Measurements from ENCODE around the gene RGS3.
"Not testable (repeated sequence)": the region's sequence is repeated elsewhere in the genome, so short reads cannot be mapped to it uniquely, and the experiment has no call there.

Gene RGS3

DNA sequence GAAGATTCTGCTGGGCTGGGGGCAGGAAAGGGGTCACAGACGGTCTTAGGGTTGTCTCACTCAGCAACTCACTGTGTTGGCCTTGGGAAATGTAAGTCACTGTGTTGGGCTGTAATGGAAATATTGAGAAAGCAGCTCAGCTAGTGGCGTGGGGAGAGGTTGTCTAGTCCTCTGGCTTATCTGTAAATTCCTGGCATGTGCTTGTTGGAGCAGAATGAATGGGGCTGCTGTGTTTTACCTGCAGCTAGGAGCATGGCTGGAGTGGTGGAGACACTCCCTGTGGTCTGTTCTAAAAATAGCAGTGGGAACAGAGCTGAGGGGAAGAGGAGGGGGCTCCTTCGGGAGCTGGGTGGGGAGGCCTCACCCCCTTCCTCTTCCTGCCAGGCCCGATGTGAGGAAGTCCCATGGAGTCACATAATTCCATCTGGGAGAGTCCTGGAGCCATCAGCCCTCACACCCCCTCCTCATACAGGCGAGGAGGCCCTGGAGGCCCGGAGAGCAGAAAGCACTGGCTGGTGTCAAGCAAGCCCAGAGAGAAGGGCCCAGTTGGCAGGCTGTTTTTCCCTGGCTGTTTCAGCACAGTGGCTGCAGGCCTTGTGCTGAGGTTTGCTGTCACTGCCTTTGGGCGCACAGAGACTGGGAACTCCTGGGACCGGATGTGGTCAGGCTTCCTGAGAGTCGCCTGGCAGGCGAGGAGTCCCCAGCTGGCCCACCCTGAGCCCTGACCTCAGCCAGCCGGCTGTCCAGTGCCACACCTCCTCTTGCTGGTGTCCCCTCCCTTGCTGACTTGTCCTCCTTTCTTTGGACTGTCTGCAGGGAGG, 84.9 kb downstream of the RGS3 start:
- no peak for DNase-seq (ENCODE audit: low spot score)

DNA sequence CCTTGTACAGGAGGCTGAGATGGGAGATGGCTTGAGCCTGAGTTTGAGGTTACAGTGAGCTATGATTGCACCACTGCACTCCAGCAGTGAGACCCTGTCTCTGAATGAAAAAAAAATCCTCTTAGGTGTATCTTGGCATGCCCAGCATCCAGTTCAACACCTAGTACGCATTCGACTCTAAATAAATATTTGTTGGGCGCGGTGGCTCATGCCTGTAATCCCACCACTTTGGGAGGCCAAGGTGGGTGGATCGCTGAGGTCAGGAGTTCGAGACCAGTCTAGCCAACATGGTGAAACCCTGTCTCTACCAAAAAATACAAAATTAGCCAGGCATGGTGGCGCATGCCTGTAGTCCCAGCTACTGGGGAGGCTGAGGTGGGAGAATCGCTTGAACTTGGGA, 86.4 kb downstream of the RGS3 start:
- not testable (repeated sequence) for DNase-seq (ENCODE audit: low spot score)

DNA sequence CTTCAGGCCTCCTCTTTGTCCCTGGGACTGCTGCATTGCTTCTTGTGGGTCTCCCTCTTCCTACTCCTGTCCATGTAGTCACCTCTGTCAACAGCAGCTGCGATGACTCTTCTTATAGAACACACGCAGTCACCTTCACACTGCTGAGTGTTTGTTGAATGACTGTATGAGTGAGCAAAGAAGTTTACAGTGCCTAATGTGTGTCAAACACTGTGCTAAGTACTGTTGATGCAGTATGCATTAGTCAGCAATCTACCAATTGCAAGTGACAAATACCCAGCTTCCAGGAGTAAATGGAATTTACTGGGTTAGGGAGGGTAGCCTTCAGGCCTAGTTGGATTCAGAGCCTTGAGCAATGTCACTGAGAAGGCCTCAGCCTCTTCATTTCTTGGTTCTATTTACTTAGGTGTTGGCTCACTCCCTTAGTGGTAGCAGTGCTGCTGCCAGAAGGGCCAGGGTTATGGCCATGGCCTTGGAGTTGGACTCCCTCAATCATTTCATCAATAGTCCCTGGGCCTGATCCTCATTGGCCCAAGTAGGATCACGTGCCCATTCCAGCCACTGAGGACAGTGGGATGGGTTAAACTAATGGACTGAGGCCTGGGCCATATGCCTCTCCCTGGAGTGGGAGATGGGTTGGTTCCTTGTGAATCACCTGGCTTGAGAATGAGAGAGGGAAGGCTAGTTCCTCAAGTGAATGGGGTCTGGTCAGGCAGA, 93.5 kb downstream of the RGS3 start:
- no peak for DNase-seq (ENCODE audit: low spot score)

DNA sequence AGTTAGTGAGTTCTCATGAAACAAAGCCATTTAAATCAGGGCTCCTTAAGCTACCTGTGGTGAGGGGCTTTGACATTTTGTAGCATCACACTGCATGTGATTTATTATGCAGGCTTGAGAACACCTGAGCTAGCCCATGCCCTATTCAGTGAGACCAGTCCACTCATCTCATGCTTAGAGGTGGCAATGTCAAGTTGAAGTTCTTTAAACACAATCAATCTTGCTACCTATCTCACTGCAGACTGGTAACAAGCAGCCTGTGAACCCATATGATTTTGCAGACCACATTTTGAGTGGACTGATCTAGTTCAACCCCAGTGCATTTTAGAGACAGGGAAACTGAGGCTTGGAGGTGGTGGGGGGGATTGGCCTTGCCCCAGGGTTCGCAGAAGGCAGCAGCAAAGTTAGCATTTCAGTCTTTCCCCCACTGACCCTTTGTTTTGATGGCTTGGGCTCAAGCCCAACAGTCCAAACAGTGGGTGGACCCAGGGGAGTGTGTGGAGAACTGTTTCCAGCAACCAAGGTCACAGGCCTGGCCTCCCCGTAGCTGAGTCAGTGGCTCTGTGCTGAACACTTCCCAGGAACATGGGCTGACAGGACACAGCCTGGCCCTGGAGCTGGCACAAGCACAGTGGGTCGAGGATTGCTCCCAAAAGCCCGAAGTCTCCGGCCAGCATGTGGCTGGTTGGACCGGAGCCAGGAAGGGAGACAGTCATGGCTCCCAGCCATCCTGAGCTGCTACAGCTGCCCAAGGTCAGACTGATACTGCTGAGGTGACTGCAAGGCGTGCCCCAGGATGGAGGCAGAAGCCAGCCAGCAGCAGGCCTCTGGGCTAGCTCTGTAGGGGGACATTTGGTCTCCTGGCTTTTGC, 95.3 kb downstream of the RGS3 start:
- DNase-seq (ENCODE audit: low spot score), result no peak

DNA sequence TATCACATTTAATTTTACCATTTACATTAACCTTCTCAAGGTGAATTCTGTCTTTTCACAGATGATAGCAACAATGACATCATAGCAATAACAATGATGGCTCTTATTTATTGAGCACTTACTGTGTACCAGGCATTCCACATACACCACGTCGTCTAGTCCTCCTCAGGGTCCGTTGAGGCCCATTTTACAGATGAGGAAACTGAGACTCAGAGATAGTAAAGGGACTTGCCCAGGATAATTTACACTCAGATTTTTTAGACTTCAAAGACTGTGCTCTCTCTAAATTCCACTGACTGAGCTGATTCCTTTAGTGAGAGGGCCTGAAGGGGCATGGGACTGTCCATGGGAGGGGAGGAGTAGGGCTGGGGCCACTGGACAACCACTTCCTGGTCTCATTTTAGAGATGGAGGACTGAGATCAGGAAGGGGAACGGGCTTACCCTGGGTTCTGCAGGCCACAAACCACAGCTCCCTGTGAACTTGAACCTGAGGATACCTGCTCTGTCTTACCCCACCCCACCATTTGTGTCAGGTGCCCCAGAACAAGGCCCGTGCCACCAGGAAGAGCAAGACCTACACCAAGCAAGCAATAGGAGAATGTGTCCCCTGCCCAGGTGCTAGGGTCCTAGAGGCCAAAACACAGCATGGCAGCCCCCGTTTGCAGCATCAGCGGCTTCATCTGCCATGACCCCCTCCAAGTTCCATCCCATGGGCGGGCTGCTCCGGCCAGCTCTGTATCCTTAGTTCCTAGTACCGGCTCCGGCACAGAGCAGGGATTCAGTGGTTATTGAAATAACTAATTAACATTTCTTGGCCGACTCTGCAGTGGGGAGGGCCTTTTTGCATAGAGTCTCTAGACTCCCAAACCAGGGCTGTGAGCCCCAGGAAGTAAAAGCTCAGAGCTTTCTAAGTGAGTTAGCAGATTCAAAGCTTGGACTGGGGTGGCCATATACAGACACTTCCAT, 96.6 kb downstream of the RGS3 start:
- no peak for DNase-seq (ENCODE audit: low spot score)

DNA sequence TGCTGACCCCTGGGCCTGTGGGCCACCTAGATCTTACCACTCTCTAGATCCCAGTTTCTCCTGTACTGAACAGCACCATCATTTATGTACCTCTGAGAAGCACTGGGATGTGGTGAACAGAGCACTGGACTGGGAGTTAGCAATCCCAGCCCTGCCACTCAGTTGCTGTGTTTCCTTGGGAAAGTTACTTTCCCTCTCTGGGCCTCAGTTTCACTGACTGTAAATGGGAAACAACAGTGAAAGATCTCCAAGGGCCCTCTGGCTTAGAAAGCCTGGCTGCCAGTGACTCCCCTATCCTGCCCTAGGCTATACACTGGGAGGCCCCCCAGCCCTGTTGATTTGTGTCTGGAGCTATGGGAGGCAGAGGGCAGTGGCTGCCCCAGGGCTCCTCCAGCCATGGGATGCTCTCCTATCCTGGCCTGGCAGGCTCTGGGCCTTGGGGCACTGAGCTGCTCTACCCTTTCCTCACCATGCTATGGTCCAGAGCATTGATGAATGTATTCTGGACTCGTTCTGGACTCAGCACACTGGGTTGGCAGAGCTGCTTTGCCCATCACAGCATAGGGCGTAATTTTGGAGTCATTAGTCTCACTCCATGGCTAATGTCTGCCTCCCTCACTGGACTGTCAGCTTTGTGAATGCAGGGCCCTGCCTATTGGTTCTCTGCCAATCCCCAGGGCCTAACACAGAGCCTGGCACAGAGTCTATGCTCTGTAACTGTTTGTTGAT, 99.3 kb downstream of the RGS3 start:
- DNase-seq (ENCODE audit: low spot score), result no peak

DNA sequence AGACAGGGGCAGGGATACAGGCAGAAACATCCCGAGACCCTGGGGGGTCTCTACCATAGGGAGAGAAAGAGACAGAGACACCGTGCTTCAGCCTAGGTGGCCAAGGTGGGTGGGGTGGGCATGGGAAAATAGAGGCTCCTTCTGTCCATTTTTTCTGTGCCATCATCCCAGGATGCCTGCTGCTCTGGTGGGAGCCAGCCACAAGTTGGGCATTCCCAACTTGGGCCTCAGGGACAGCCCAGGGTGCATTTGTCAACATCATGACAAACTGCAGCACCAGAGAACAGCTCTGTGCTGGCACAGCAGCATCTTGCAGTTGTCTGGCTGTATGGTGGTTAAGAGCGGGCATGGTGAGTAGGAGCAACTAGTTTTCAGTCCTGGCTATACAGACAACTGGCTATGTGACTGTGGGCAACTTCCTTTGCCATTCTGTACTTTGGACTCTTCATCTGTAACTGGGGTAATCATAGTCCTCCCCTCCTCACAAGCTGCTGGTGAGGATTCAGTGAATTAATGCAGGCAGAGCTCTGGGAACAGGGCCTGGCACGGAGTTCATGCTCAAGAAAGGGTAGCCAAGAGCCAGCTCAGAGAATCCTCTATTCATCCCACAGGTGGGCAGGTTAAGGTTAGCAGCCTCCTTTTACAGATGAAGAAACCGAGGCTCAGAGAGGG, 100.4 kb downstream of the RGS3 start:
- no peak for DNase-seq (ENCODE audit: low spot score)

DNA sequence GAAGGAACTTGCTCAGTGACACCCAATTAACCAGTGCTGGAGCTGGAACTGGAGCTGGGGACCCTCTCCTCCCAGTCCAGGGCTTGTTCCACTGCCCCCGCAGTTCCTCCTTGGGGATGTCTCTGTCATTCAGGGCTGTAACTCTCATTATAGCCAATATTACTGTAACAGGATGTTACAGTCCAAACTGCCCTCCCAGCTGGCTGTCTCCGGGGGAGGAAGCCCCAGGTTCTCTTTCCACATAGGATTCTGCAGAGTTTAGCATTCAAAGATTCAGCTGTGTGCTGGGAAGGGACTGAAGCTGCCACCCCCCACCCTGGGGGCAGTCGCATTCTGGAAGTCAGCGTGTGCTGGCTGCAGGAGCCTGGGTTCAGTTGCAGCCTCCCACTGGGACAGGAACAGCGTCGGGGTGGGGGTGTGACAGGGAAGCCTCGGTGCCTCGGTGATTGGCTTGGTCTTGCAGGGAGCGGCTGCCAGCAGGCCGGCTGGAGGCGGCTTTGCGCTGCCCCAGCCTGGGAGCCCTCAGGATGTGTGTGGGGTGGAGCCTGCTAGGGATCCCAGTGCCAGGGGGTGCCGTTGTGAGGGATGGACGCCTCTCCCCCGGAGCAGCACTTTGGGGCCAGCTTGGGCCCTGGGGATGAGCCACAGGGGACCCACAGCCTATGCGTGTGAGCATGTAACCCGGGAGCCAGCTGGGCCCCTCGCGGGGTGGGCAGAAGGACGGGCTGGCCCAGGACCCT, 101.1 kb downstream of the RGS3 start:
- DNase-seq (ENCODE audit: low spot score), result peak; percentile 47

DNA sequence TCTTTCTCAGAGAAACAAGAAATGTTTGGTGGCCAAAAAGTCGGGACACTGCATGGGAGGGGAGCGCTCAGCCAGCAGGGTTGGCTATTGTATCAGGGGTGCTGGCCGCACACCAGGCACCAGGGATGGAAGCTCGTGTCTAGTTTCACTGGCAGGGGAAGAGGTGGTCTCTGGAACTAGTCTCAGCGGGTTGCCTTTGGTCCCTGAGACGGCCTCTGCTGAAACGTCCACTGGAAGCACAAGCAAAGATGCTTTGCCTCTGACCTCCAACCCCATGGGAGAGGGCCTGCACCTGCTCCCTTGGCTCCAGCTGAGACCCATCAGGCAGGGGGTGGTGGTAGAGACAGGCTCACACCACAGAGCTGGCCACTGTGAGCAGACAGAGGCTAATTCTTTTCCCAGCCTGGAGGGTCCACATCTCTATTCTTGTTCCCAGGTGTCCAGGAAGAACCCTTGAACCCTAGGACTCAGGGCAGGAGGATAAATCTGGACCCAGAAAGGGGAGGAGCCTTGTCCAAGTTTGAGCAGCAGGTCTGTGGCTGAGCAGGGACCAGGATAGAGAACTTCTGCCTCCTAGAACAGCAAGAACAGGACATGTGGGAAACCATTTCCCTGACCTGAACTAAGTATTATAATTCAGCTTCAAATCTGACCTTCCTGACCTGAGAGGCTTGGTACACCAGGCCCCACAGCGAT, 102.6 kb downstream of the RGS3 start:
- DNase-seq (ENCODE audit: low spot score), result no peak

DNA sequence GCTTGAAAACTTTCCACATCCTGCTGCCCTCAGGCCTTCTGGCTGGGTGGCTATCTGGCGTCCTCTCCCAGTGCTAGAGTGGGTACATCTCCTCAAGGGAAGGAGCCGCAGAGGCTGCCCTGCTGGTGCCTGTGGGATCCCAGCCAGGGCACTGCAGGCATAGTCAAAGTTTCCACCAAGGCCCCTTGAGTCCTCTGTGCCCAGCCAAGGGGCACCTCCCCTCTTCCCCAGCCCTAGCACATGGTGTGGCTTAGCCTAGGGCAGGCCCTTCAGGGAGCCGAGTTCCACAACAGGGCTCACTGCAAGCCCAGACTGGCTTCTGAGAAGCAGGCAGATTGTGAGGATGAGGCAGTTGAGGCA, 103.2 kb downstream of the RGS3 start:
- no peak for DNase-seq (ENCODE audit: low spot score)

DNA sequence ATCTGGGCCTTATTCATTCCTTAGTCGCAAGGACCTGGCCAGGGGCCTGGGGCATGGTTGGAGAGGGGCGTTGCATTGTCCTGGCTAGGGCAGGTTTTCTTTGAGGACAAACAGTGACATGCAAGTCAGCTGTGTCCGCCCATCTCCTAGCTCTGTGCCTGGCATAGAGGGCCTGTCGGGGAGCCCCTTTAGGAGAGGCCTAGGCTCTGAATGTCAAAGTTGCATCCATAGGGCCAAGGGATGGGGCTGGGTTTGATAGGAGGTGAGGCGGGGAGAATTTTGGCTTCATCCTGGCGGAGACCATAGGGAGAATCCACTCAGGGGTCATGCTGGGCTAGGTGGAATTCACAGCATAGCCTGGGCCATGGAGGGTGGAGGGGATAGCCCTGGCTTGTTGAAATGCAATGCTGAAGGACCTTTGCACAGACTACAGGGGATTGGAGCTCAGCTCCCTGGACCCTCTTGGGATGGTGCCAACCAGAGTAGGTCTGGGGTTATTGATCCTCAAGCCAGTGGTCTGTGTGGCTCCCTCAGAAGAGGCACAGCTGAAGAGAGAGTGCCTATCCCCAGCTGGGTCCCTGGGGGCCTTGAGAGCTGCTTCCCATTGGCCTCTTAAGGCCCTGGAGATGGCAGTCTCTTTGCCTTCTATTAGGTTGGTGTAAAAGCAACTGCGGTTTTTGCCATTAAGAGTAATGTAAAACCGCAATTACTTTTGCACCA, 104.0 kb downstream of the RGS3 start:
- DNase-seq (ENCODE audit: low spot score), result no peak

DNA sequence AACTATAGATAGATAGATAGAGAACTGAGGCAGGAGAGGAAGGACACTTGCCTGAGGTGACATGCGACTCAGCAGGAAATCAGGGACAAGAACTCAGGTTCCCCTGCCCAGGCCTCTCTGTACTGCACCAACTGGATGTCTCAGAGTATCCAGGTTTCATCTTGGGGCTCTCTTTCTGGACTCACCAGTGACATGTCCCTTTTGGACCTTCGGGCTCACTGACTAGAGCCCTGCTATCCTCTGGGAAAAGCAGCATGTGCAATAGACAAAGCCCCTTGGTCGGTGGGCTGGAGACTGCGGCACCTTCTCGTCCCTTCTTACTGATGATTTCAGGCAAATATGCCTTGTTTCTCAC, 104.5 kb downstream of the RGS3 start:
- no peak for DNase-seq (ENCODE audit: low spot score)

DNA sequence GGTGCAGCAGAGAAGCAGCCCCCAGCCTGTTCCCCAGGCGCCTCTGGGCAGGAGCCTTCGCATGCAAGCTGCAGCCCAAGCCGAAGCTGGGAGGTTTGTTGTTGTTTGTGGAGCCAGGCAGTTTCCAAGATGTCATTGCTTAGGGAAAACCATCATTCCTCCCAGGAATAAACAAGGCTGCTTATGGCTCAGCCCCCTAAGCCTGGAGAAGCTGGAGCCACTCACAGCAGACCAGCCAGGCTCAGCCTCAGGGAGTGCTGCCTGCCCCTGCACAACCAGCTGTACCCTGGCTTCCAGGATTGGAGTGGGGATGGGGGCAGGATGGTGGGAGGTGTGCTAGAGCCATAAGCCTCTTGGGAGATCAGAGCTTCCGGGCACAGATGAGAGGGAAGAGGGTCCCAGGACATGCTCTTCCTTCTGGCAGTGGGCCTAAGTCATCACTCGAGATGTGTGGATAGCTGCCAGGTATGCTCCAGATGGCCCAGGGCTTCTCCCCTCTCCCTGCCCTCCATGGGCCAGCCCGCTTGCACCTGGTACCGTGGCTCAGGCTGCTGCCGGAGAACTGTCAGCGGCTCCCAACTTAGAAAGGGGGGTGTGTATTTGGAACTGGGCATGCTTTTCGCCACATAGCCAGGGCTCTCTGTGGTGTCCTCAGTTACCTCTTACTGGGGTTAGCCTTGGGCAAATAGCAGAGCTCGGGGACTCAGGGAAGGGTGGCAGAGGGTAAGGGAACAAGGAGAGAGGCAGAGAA, 105.2 kb downstream of the RGS3 start:
- peak; percentile 67 for DNase-seq (ENCODE audit: low spot score)

DNA sequence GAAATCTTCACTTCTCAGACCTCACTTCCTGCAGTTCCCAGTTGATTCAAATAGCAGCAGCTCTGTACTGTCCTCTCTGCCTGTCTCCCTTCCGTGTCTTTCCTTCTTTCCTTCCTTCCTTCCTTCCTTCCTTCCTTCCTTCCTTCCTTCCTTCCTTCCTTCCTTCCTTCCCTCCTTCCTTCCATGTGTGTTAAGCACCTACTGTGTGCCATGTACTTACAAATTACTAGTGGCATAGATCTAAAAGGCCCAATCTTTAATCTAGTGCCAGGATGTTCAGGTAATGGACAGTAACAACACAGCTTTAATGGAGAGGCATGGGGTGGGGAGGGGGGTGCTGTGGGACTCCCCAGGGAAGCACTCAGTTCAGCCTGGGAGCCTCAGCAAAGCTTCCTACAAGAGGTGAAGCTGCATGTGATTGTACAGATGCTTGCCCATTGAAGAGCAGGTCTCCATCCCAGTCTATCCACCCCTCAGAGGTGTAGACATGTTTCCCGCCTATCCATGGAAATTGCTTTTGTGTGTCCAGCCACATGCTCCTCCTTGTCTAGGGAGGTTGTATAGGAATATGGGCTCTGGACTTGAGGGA, 106.0 kb downstream of the RGS3 start:
- no peak for DNase-seq (ENCODE audit: low spot score)

DNA sequence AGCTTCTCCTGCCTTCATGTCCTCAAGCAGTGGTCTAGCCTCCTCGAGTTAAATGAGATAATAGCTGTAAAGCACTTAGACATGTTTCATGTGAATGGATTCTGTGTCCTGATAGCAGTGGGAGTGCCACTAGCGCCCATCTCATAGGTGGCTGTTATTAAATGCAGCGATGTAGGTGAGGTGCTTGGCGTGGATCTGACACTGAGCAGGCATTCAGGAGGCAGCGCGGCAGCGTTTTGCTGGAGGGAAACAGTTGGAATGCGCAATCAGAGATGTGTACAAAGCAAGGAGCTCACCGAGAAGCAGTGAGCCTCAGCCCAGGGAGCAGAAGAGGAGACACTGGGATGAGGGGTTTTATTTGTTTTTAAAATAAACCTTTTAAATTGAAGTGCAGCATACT, 106.6 kb downstream of the RGS3 start:
- no peak for DNase-seq (ENCODE audit: low spot score)

DNA sequence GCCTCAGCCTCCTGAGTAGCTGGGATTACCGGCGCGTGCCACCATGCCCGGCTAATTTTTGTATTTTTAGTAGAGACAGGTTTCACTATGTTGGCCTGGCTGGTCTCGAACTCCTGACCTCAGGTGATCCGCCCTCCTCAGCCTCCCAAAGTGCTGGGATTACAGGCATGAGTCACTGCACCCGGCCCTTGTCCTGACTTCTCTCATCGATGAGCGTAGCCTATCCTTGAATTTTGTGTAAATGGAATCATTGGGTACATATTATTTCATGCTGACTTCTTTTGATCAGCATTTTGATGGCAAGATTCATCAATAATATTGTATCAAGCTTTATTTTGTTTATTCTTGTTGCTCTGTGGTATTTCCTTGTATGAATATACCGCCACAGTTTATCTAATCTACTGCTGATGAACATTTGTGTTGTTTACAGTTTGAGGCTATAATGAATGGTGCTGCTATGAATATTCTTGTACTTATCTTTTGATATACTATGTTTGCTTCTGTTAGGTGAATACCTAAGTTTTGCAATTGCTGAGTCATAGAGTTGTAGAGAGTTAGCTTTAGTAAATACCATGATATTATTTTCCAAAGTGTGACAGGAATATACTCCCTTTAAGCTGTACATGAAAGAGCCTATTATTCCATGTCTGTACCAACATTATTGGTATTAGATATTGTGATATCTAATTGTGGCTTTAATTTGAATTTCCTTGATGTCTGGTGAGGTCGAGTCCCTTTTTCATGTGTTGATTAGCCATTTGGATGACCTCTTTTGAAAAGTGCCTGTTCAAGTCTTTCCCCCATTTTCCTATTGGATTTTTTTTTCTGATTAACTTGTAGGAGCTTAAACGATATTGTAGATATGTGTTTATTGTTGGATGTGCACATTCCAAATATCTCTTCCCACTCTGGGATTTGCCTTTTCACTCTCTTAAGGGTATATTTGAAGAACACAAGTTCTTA, 107.5 kb downstream of the RGS3 start:
- no peak for DNase-seq (ENCODE audit: low spot score)
